ENCODE measurements around the gene POU2AF3. TPM values are rescaled to one million over a fixed set of nuclear protein-coding genes. Genes with fewer than 3 reads are reported as not detected.
"Not testable (repeated sequence)": the region's sequence is repeated elsewhere in the genome, so short reads cannot be mapped to it uniquely, and the experiment has no call there.

Gene POU2AF3
- 0.58 TPM for total RNA-seq
- long read RNA-seq = 0 reads

GRCh38 chr11:111298413-111299100, at the start of gene POU2AF3:
POU2AF3 (plus strand) TSS chr11:111298546; CDS start chr11:111298582, 36 bp downstream.
- DNase-seq (ENCODE audit: low spot score) = no peak

GRCh38 chr11:111250936-111251335, 47.4 kb upstream of the POU2AF3 start:
- no peak for DNase-seq (ENCODE audit: low spot score)

- no peak for DNase-seq (ENCODE audit: low spot score)
These were observed 45.2 kb upstream of the POU2AF3 start for GRCh38 chr11:111253131-111253530.

- no peak for DNase-seq (ENCODE audit: low spot score)
These were observed 44.7 kb upstream of the POU2AF3 start for GRCh38 chr11:111253630-111254029.

- DNase-seq (ENCODE audit: low spot score) = no peak
These were observed 40.3 kb upstream of the POU2AF3 start for GRCh38 chr11:111258046-111258445.

GRCh38 chr11:111259896-111260295, 38.5 kb upstream of the POU2AF3 start:
- DNase-seq (ENCODE audit: low spot score) = no peak

GRCh38 chr11:111260811-111261210, 37.5 kb upstream of the POU2AF3 start:
- no peak for DNase-seq (ENCODE audit: low spot score)

- DNase-seq (ENCODE audit: low spot score) = no peak
These were observed 33.7 kb upstream of the POU2AF3 start for GRCh38 chr11:111264646-111265045.

GRCh38 chr11:111265421-111265820, 32.9 kb upstream of the POU2AF3 start:
- no peak for DNase-seq (ENCODE audit: low spot score)

GRCh38 chr11:111268303-111268702, 30.0 kb upstream of the POU2AF3 start:
- DNase-seq (ENCODE audit: low spot score) = not testable (repeated sequence)

- DNase-seq (ENCODE audit: low spot score) = no peak
These were observed 29.0 kb upstream of the POU2AF3 start for GRCh38 chr11:111269146-111269868.

GRCh38 chr11:111272420-111272819, 25.9 kb upstream of the POU2AF3 start:
- DNase-seq (ENCODE audit: low spot score) = no peak

- DNase-seq (ENCODE audit: low spot score) = no peak
These were observed 15.7 kb upstream of the POU2AF3 start for GRCh38 chr11:111282562-111283075.

GRCh38 chr11:111283945-111284481, 14.3 kb upstream of the POU2AF3 start:
- no peak for DNase-seq (ENCODE audit: low spot score)

GRCh38 chr11:111285189-111286091, 12.9 kb upstream of the POU2AF3 start:
- no peak for DNase-seq (ENCODE audit: low spot score)

GRCh38 chr11:111291764-111292163, 6.6 kb upstream of the POU2AF3 start:
- DNase-seq (ENCODE audit: low spot score) = no peak

- not testable (repeated sequence) for DNase-seq (ENCODE audit: low spot score)
These were observed 5.9 kb upstream of the POU2AF3 start for GRCh38 chr11:111292408-111292807.

- no peak for DNase-seq (ENCODE audit: low spot score)
These were observed 2.1 kb upstream of the POU2AF3 start for GRCh38 chr11:111296196-111296595.

- no peak for DNase-seq (ENCODE audit: low spot score)
These were observed 650 bp upstream of the POU2AF3 start for GRCh38 chr11:111297696-111298095.

- peak; percentile 92 for DNase-seq (ENCODE audit: low spot score)
These were observed 1.0 kb downstream of the POU2AF3 start for GRCh38 chr11:111299101-111300026.

All from mesenteric fat pad (tissue), 1 donor.